ENCODE data around the gene TMEM132E.

TMEM132E gene

GRCh38 chr17:34637041-34637547 is 57.7 kb downstream of the TMEM132E start:
- ATAC-seq: no peak

GRCh38 chr17:34637548-34638525 is 58.5 kb downstream of the TMEM132E start:
- peak; percentile 91 to 92 for ATAC-seq

- ATAC-seq: no peak
These were observed 59.3 kb downstream of the TMEM132E start for GRCh38 chr17:34638526-34639260.

GRCh38 chr17:34639706-34640425 is 60.5 kb downstream of the TMEM132E start:
- no peak for ATAC-seq

- no peak for ATAC-seq
These were observed 62.0 kb downstream of the TMEM132E start for GRCh38 chr17:34641368-34641767.

- no peak for ATAC-seq
These were observed 65.7 kb downstream of the TMEM132E start for GRCh38 chr17:34644941-34645550.

GRCh38 chr17:34645594-34645993 is 66.2 kb downstream of the TMEM132E start:
- ATAC-seq: no peak

GRCh38 chr17:34647511-34647910 is 68.1 kb downstream of the TMEM132E start:
- ATAC-seq: no peak

- no peak for ATAC-seq
These were observed 70.8 kb downstream of the TMEM132E start for GRCh38 chr17:34650051-34650750.

- ATAC-seq: no peak
These were observed 72.0 kb downstream of the TMEM132E start for GRCh38 chr17:34651402-34651811.

- ATAC-seq: no peak
These were observed 72.7 kb downstream of the TMEM132E start for GRCh38 chr17:34652021-34652555.

- ATAC-seq: no peak
These were observed 74.1 kb downstream of the TMEM132E start for GRCh38 chr17:34653511-34653910.

- ATAC-seq: no peak
These were observed 75.0 kb downstream of the TMEM132E start for GRCh38 chr17:34654276-34654880.

- ATAC-seq: no peak
These were observed 75.5 kb downstream of the TMEM132E start for GRCh38 chr17:34654881-34655276.

GRCh38 chr17:34656801-34657200 is 77.4 kb downstream of the TMEM132E start:
- no peak for ATAC-seq

- no peak for ATAC-seq
These were observed 79.6 kb downstream of the TMEM132E start for GRCh38 chr17:34658811-34659560.

GRCh38 chr17:34663714-34664113 is 84.3 kb downstream of the TMEM132E start:
- no peak for ATAC-seq

GRCh38 chr17:34665150-34665806 is 85.9 kb downstream of the TMEM132E start:
- ATAC-seq: no peak
